Stimulated activated CD8-positive, alpha-beta memory T cell treated with anti-CD3 and anti-CD28 coated beads, Interleukin-12 subunit alpha, Interleukin-12 subunit beta, amount 100 ng/mL, for 4 hours (primary cell): ENCODE measurements around the gene CD40.
"Not testable (repeated sequence)": the region's sequence is repeated elsewhere in the genome, so short reads cannot be mapped to it uniquely, and the experiment has no call there.

ENCODE experiments used
- DNase-seq: peaks from one replicate; pipeline ENCODE4 v3.0.0-alpha.2; 2020; ENCODE audit warnings: low read depth

CD40 gene

DNA sequence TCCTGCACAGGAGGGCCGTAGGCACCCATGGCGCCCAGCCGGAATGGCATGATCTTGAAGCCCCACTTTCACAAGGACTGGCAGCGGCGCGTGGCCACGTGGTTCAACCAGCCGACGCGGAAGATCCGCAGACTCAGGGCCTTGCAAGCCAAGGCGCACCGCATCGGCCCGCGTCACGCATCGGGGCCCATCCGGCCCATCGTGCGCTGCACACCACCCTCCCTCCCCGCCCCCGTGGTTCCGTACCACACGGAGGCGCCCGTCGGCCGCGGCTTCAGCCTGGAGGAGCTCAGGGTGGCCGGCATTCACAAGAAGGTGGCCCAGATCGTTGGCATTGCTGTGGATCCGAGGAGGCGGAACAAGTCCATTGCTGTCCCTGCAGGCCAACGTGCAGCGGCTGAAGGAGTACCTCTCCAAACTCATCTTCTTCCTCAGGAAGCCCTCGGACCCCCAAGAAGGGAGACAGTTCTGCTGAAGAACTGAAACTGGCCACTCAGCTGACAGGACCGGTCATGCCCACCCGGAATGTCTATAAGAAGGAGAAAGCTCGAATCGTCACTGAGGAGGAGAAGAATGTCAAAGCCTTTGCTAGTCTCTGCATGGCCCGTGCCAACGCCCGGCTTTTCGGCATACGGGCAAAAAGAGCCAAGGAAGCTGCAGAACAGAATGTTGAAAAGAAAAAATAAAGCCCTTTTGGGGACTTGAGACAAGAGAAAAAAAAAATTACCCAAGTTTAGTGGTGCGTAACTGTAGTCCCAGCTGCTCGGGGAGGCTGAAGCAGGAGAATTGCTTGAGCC lies 18.4 kb upstream of the CD40 start:
- DNase-seq, result no peak

DNA sequence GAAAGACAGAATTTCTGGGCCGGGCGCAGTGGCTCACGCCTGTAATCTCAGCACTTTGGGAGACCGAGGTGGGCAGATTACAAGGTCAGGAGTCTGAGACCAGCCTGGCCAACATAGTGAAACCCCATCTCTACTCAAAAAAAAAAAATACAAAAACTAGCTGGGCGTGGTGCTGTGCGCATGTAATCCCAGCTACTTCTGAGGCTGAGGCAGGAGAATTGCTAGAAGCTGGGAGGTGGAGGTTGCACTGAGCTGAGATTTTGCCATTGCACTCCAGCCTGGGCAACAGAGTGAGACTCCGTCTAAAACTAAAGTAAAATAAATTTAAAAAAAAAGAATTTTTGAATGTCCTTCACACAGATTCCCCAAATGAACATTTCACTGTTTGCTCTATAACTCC lies 17.7 kb upstream of the CD40 start:
- DNase-seq, result not testable (repeated sequence)

DNA sequence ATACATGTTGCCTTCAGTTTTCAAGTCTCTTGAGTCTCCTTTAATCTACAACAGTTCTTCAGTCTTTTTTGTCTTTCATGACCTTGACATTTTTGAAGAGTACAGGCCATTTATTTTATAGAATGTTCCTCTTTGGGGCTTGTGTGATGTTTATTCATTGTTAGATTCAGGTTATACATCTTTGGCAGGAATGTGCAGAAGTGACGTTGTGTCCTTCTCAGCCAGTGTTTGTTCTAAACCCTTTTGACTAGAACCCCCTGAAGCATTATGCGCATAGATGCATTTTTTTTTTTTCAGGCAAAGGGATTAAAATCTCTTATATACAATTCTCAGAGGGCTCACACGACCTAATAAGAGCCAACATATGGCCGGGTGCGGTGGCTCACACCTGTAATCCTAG lies 17.1 kb upstream of the CD40 start:
- no peak for DNase-seq

DNA sequence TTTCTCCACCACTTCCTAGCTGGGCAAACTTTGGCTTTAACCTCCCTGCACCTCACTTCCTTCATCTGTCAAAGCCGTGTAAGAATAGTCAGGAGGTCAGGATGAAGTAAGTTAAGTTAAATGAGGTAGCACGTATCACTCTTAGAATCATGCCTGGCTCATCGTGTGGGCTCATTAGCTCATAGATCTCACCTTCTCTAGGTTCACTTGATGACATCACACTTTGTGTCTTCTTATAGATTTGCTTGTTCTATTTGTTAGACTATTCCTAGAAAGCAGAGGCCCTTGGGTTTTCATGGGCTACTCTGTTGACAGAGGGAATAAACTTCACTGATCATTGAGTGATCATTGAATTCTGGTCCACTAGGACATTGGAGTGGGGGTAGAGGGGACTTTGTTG lies 16.2 kb upstream of the CD40 start:
- no peak for DNase-seq

DNA sequence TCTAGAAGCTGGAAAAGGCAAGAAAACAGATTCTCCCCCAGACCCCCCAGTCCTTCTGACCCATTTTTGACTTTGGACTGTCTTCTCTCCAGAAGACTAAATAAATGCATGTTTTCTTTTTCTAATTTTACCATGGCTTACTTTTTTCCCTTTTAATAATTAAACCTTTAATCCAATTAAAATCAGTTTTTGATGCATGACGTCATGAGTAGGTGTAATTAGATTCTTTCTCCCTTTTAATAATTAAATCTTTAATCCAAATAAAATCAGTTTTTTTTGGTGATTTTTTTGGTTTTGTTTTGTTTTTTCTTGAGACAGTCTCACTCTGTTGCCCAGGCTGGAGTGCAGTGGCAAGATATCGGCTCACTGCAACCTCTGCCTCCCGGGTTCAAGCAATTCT lies 15.2 kb upstream of the CD40 start:
- DNase-seq, result no peak

DNA sequence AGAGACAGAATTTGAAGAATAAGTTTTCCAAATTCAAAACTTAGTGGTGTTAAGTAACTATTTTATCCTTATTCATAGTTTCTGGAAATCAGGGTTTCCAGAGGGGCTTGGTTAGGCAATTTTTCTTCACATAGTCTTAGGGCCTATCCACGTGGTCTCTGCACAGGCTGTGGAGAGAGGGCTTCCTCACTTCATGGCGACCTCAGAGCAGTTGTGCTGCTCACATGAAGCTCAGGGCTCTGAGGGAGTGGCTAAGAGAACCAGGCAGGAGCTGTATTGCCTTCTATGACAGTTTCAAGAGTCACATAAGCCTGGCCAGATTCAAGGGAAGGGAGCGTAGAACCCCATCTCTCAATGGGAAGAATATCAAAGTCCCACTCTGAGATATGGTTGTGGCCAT lies 13.9 kb upstream of the CD40 start:
- DNase-seq, result no peak

DNA sequence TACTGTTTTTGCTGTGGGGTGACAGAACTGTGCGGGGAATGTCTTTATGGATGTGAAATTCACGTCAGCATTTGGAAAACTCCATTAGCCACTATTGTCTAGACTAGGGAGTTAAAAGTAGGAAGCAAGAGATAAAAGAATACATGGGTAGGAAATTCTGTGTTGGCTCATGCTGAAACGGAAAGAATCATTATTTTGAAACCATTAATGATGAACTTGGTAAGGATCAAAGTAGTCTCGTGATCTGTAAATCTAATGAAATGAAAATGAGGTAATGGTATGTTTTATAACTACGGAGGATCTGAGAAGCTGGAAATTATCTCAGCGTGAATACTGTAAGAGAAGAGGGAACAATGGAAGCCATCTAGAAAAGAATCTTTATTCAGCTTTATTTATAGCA lies 11.1 kb upstream of the CD40 start:
- DNase-seq, result no peak

DNA sequence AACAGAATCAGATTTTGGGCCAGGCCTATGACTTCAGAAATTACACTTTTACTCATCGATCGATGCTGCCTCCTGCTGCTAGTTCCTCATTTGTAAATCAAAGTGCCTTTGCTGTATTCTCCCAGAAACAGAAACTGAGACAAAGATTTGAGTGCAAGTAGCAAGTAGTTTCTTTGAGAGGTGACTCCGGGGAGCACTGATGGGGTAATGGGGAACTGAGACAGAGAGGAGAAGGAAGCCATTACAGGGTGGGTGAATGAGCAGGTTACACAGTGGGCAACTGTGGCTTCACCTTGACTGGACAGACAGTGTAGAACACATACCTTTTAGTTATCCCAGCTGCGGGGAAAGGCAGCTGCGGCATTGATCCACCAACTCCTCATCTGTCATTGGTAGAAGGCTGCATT lies 9.7 kb upstream of the CD40 start:
- DNase-seq, result no peak

DNA sequence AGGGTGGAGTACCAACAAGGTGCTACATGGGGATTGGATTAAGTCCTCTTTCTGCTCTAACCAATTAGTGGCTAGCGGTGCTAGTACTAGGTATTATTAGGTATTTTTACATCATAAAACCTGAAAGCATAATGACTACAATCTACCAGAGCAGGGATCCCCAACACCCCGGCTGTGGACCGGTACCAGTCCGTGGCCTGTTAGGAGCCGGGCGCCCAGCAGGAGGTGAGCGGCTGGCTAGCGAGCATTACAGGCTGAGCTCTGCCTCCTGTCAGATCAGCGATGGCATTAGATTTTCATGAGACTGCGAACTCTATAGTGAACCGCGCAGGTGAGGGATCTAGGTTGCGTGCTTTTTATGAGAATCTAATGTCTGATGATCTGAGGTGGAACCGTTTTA lies 9.1 kb upstream of the CD40 start:
- DNase-seq, result no peak

DNA sequence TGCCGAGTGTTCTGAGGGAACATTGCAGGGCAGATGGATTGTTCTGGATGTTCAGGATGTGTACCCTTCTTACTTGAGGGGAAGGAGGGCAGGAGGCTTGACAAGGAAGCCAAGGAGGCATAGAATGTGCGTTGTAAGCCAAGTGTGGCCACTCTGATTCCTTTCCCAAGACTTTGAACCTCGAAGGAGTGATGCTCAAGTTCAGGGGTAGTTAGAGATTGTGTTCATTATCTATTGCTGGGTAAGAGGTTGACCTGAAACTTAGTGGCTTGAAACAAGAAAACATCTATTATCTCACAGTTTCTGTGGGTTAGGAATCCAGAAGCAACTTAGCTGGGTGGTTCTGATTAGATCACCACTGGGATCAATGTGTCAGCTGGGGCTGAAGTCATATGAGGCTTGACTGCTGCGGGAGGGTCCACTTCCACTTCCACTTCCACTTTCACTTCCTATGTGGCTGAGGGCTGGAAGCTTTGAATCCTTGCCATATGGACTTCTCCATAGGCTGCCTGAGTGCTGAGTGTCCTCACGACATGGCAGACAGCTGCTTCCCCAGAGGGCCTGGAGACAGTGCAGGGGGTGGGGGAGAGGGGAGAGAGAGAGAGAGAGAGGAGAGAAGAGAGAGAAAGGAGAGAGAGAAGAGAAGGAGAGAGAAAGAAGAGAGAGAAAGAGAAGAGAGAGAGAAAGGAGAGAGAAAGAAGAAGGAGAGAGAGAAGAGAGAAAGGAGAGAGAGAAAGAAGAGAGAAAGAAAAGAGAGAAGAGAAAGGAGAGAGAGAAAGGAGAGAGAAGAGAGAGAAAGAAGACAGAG lies 6.9 kb upstream of the CD40 start:
- no peak for DNase-seq

DNA sequence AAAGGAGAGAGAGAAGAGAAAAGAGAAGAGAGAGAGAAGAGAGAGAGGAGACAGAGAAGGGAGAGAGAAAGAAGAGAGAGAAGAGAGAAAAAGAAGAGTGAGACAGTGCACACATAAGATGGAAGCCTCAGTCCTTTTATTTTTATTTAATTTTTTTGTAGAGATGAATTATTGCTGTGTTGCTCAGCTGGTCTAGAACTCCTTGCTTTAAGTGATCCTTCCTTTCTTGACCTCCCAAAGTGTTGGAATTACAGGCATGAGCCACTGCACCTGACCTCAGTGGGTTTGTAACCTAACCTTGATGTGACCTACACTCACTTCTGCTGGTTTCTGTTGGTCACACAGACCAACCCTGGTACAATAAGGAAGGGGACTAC lies 6.3 kb upstream of the CD40 start:
- DNase-seq, result no peak

DNA sequence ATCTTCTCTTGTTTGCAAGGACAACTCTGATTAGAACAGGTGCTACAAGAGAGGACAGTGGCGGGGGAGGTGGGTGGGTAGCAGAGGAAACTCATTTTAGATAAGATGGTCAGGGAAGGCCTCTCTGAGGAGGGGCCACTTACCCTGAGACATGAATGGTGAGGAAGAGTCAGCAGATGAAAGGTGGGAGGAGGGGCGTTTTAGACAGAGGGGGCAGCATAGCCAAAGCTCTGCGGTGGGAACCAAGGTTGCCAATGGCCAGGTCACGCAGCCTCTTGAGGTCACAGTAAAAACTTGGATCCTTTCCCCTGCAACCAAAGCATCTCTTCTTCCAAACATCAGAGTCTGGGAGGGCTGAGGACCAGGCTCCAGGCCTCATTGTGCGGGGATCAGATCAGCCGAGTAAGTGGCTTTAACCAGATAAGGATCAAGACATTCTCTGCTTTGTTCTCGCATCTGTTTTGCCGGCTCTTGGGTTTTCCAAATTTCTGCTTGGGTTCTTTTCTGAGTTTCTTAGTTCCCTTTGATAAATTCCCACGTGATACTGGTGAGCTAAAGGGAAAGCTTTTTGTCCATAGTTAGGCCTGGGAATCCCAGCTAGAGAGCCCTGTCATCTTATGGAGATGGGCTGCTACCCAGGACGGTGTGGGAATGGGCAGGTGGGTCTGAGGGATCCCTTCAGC lies 5.5 kb upstream of the CD40 start:
- DNase-seq, result no peak

DNA sequence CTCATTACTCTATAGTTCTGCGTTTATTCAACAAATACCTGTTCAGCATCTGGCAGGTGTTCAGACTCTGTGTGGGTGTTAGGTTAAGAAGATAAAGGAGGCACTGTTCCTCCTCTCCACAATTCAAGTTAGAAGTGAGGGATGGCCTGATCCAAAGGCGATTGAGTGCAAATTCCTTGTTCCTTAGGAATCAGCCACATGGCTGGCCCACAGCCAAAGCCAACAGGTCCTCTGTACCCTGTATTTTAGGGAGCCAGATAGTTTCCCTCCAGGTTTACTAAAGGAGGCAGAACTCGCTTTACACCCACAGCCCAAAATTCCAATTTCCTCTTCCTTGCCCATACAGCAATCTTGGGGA lies 5.0 kb upstream of the CD40 start:
- no peak for DNase-seq

DNA sequence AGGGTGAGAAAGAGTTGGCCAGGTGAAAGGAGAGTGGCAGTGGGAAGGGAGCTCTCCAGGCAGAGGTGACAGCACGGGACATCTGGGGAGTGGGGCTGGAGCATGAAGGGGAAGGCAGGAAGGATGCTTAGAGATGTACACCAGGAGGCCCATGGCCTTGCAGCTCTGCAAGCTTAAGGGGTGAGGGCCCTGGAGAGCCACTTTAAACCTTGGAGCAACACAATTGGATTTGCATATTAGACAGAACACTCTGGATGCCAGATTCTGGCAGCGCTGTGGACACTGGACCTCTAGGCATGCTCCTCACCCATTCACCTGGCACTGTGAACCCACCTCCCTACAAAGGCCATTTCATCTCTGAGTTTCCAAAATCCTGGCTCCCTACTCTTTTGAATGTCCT lies 3.7 kb upstream of the CD40 start:
- no peak for DNase-seq

DNA sequence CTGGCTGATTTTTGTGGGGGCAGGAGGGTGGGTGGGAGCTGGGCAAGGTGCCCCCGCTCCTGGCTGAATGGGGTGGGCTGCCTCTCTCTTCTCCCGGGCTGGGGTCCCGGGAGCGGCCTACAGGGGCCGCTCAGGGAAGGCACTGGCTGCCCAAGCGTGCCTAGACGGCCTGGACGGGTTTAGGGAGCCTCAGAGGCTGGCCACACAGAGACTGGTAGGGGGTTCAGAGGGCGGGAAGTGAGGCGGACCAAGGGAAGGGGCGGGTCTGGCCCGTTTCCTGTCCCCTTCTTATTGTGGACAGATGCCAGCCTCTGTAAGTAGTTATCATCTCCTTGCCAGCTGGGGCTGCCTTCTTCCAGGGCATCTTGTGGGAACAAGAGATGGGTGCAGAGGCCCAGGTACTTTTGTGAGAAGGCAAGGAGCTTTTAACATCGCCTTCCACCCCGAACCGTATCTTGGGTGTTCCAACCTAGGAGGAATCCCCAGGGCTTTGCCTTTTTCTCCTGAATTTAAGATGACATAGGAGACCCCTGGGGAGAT lies 437 bp downstream of the CD40 start:
- DNase-seq, result no peak

DNA sequence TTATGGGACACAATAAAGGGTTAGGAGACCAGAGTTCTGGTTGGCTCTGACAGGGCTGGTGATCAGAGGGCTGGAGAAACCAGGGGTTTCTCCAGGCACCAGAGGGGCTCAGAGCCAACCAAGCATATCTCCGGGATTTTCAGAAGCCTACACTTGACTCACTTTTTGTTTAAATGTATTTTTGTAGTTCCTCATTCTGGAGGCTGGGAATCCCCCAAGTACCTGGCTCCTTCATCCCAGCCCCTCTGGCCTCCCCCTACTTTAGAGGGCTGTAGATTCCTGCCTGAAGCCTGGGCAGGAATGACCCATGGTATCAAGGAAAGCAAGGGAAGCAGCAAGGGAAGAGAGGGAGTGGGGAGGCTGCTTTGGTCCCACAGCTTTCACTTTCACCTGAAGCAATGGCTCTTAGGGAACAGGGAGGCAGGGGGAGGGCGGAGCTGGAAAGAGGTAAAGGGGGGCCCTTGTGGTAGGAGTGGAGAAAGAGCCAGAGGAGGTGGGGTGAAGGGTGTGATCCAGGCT lies 973 bp downstream of the CD40 start:
- DNase-seq, result no peak

DNA sequence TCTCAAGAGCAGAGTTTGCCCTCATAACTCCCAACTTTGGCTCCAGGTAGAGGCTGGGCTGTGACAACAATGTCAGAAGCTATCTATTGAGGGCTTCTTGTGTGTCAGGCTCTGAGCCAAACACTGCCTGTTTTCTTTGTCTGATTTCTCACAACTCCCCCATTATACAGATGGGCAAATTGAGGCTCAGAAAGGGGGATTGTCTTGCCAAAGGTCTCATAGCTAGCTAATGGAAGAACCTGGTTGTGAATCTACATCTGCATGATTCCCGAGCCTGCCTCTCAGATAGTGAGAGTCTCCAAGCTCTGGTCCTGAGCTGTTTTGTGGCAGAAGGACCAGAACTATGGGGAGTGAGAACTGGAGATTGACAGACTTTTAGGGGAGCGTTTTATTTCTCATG lies 1.4 kb downstream of the CD40 start:
- DNase-seq, result no peak

DNA sequence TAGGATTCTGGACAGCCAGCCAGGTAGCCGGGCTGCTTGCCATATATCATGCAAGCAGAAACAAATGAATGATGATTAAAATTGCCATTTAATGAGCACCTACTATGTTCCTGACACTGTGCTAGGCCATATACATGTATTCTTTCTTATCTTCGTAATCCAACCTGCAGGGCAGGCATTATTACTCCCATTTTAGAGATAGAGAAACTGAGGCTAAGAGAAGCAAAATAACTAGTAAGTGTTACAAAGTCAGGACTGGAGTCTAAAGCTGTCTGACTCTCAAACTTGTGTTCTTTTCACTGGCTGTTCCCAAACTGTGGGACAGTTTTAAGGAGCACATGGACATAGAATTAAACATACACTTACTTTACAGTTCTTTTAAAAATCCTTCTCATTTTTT lies 2.0 kb downstream of the CD40 start:
- DNase-seq, result no peak

DNA sequence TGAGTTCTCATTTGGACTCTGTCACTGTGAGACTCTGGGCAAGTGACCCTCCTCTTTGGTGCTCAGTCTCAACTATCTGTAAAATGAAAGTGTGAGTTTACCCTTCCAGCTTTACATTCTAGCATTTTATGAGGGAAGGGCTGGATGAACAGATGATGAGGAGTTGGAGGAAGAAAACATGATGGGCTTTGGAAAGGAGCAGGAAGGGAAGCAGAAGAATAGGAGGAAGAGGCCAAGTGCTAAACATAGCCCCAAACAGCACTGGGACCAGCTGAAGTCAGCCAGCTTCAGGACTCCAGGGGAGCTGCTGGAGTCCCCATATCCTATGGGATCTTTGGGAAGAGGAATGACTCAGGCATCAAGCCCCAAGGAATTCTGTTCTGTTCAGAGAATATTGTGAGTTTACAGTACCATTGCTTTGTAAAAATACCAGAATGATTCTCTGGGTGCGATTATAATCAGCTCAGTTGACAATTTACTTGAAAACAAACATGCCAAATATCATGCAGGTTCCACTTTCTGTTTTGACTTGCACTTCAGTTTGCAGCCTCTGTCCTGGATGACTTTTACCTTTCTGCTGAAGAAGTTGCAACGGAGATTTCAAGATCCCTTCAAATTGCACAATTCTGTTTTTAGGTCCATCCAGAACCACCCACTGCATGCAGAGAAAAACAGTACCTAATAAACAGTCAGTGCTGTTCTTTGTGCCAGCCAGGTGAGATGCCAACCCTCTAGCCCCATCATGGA lies 3.2 kb downstream of the CD40 start:
- DNase-seq, result no peak

DNA sequence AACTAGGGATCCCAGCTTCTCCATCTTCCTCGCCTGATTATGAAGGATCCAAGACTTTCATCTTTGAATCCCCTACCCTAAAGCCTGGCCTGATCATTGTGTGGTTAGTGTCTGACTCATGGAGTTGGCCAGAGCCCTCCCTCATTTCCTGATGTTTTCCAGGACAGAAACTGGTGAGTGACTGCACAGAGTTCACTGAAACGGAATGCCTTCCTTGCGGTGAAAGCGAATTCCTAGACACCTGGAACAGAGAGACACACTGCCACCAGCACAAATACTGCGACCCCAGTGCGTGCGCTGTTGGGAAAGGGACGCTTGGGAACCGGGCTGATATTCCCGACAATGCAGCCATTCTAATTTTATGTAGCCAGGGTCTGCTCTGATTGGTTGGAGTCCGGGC lies 4.0 kb downstream of the CD40 start:
- no peak for DNase-seq

DNA sequence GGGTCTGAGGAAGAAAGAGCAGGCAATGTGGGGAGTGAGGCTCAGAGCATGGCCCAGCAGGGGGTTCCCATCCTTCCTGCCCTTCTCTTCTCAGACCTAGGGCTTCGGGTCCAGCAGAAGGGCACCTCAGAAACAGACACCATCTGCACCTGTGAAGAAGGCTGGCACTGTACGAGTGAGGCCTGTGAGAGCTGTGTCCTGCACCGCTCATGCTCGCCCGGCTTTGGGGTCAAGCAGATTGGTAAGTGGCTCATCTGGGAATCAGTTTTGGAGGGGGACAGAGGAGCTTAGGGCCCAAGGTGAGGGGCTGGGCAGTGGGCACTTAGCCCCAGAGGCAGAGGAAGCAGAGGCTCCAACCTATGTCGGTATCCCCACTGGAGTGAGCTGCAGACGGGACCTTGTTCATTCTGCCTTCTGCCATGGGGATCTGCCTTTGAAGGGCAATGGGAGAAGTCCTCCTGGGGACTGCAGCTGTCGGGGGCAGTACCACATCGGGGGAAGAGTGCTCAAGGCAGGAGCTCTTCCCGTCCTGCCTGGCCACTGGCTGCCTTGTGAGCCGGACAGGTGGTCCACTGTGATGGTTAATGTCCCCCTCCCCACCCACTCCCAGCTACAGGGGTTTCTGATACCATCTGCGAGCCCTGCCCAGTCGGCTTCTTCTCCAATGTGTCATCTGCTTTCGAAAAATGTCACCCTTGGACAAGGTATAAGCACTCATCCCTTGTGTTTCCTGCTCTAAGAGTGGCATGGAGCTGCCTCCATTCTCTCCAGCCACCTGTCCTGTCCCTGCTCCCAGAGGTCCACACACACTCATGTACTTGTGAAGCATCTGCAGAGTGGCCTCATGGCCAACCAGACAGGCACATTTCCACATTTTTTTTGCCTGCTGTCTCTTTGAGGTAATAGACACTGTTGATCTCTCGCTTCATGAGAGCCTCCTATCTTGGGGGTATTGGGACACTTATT lies 4.7 kb downstream of the CD40 start:
- DNase-seq, result no peak
